ENCODE measurements around the gene ERCC8.

DNA sequence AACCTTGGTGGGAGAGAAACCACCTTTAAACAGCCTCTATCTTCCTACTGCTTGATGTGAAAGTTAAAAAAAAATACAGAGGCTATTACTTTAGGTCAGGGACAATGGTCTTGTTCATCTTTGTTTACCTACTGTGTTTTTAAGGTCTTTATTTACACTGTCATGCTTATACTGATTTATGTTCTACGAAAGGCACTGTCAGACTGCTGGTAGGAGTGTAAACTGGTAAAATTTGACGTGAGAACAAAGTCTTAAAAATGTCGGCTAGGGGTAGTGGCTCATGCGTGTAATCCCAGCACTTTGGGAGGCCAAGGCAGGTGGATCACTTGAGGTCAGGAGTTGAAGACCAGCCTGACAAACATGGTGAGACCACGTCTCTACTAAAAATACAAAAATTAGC is 58.7 kb downstream of the ERCC8 start:
- no peak for TF ChIP-seq EZH2 (IDR thresholded peaks at IDR 0.05; ENCODE audit: borderline replicate concordance, low read depth, low read length, severe bottlenecking)
- TF ChIP-seq, protein P1, sequence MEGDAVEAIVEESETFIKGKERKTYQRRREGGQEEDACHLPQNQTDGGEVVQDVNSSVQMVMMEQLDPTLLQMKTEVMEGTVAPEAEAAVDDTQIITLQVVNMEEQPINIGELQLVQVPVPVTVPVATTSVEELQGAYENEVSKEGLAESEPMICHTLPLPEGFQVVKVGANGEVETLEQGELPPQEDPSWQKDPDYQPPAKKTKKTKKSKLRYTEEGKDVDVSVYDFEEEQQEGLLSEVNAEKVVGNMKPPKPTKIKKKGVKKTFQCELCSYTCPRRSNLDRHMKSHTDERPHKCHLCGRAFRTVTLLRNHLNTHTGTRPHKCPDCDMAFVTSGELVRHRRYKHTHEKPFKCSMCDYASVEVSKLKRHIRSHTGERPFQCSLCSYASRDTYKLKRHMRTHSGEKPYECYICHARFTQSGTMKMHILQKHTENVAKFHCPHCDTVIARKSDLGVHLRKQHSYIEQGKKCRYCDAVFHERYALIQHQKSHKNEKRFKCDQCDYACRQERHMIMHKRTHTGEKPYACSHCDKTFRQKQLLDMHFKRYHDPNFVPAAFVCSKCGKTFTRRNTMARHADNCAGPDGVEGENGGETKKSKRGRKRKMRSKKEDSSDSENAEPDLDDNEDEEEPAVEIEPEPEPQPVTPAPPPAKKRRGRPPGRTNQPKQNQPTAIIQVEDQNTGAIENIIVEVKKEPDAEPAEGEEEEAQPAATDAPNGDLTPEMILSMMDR (IDR thresholded peaks at IDR 0.05; ENCODE audit: borderline replicate concordance, extremely low read depth, low read length, poor library complexity, severe bottlenecking): no peak

Measured in DND-41 (cell line).